HEK293 (cell line): ENCODE measurements around the gene HYOU1.

Experiments
- IKZF3 ChIP-seq: fragments of 450-650 bp; IDR thresholded peaks from 2 replicates; pipeline ENCODE4 v1.5.0; 2018; ENCODE audit warnings: missing biosample characterization, mild to moderate bottlenecking, missing genetic modification characterization, moderate library complexity
- KLF1 ChIP-seq: fragments of 450-650 bp; formaldehyde crosslinking; IDR thresholded peaks from 2 replicates; pipeline ENCODE4 v1.5.1; 2016; ENCODE audit warnings: missing biosample characterization, missing genetic modification characterization
- PRDM1 ChIP-seq: fragments of 450-650 bp; formaldehyde crosslinking; IDR thresholded peaks from 2 replicates; pipeline ENCODE4; 2016; ENCODE audit warnings: missing biosample characterization, missing genetic modification characterization
- RBAK ChIP-seq: fragments of 450-650 bp; formaldehyde crosslinking; IDR thresholded peaks from 2 replicates; pipeline ENCODE4 v1.5.1; 2016; ENCODE audit warnings: missing biosample characterization, missing genetic modification characterization
- SALL2 ChIP-seq: fragments of 450-650 bp; formaldehyde crosslinking; IDR thresholded peaks from 2 replicates; pipeline ENCODE4 v1.5.0; 2017; ENCODE audit warnings: missing biosample characterization, mild to moderate bottlenecking, missing genetic modification characterization, borderline replicate concordance
- ZBTB7A ChIP-seq: fragments of 450-650 bp; formaldehyde crosslinking; IDR thresholded peaks from 2 replicates; pipeline ENCODE4 v1.5.1; 2016; ENCODE audit warnings: low read depth, missing biosample characterization, missing genetic modification characterization
- ZEB2 ChIP-seq: fragments of 450-650 bp; formaldehyde crosslinking; IDR thresholded peaks from 2 replicates; pipeline ENCODE4 v1.5.1; 2016; ENCODE audit warnings: missing biosample characterization, missing genetic modification characterization
- ZFP41 ChIP-seq: fragments of 450-650 bp; formaldehyde crosslinking; IDR thresholded peaks from 2 replicates; pipeline ENCODE4 v1.5.1; 2016; ENCODE audit warnings: missing biosample characterization, missing genetic modification characterization, borderline replicate concordance
- ZNF10 ChIP-seq: fragments of 450-650 bp; formaldehyde crosslinking; IDR thresholded peaks from 2 replicates; pipeline ENCODE4 v1.5.1; 2017; ENCODE audit warnings: missing biosample characterization, missing genetic modification characterization
- ZNF114 ChIP-seq: fragments of 450-650 bp; formaldehyde crosslinking; IDR thresholded peaks from 2 replicates; pipeline ENCODE4 v1.5.0; 2017; ENCODE audit warnings: missing biosample characterization, missing genetic modification characterization
- ZNF140 ChIP-seq: fragments of 450-650 bp; formaldehyde crosslinking; IDR thresholded peaks from 2 replicates; pipeline ENCODE4 v1.5.1; 2016; ENCODE audit warnings: missing biosample characterization, missing genetic modification characterization
- ZNF19 ChIP-seq: fragments of 450-650 bp; formaldehyde crosslinking; IDR thresholded peaks from 2 replicates; pipeline ENCODE4; 2016; ENCODE audit warnings: missing biosample characterization, missing genetic modification characterization, low read depth
- ZNF202 ChIP-seq: fragments of 450-650 bp; formaldehyde crosslinking; IDR thresholded peaks from 2 replicates; pipeline ENCODE4 v1.5.1; 2016; ENCODE audit warnings: missing biosample characterization, missing genetic modification characterization, borderline replicate concordance
- ZNF214 ChIP-seq: fragments of 450-650 bp; formaldehyde crosslinking; IDR thresholded peaks from 2 replicates; pipeline ENCODE4 v1.5.1; 2017; ENCODE audit warnings: missing biosample characterization, mild to moderate bottlenecking, missing genetic modification characterization, borderline replicate concordance
- ZNF292 ChIP-seq: fragments of 450-650 bp; formaldehyde crosslinking; IDR thresholded peaks from 2 replicates; pipeline ENCODE4 v1.5.1; 2016; ENCODE audit warnings: low read depth, missing biosample characterization, missing genetic modification characterization, borderline replicate concordance
- ZNF404 ChIP-seq: fragments of 450-650 bp; formaldehyde crosslinking; IDR thresholded peaks from 2 replicates; pipeline ENCODE4 v1.5.1; 2017; ENCODE audit warnings: missing biosample characterization, missing genetic modification characterization
- ZNF449 ChIP-seq: fragments of 450-650 bp; formaldehyde crosslinking; IDR thresholded peaks from 2 replicates; pipeline ENCODE4 v1.5.1; 2017; ENCODE audit warnings: missing biosample characterization, mild to moderate bottlenecking, missing genetic modification characterization, moderate library complexity
- ZNF560 ChIP-seq: fragments of 450-650 bp; formaldehyde crosslinking; IDR thresholded peaks from 2 replicates; pipeline ENCODE4 v1.5.1; 2017; ENCODE audit warnings: missing biosample characterization, missing genetic modification characterization, borderline replicate concordance
- ZNF585B ChIP-seq: fragments of 450-650 bp; formaldehyde crosslinking; IDR thresholded peaks from 2 replicates; pipeline ENCODE4 v1.5.1; 2016; ENCODE audit warnings: missing biosample characterization, missing genetic modification characterization
- ZNF621 ChIP-seq: fragments of 450-650 bp; formaldehyde crosslinking; IDR thresholded peaks from 2 replicates; pipeline ENCODE4 v1.5.1; 2017; ENCODE audit warnings: missing biosample characterization, missing genetic modification characterization
- ZNF624 ChIP-seq: fragments of 450-650 bp; formaldehyde crosslinking; IDR thresholded peaks from 2 replicates; pipeline ENCODE4 v1.5.1; 2017; ENCODE audit warnings: missing biosample characterization, missing genetic modification characterization
- ZNF626 ChIP-seq: fragments of 450-650 bp; sonication (Bioruptor Pico); formaldehyde crosslinking; IDR thresholded peaks from 2 replicates; pipeline ENCODE4 v1.5.1; 2018; ENCODE audit warnings: missing biosample characterization, missing genetic modification characterization, inconsistent platforms
- ZNF629 ChIP-seq: fragments of 450-650 bp; formaldehyde crosslinking; IDR thresholded peaks from 2 replicates; pipeline ENCODE4 v1.5.1; 2017; ENCODE audit warnings: missing biosample characterization, missing genetic modification characterization
- ZNF692 ChIP-seq: fragments of 450-650 bp; formaldehyde crosslinking; IDR thresholded peaks from 2 replicates; pipeline ENCODE4 v1.5.1; 2016; ENCODE audit warnings: missing biosample characterization, missing genetic modification characterization
- ZNF76 ChIP-seq: fragments of 450-650 bp; formaldehyde crosslinking; IDR thresholded peaks from 2 replicates; pipeline ENCODE4; 2016; ENCODE audit warnings: low read depth, missing biosample characterization, missing genetic modification characterization, borderline replicate concordance
- ZNF830 ChIP-seq: fragments of 450-650 bp; IDR thresholded peaks from 2 replicates; pipeline ENCODE4 v1.5.0; 2018; ENCODE audit warnings: missing biosample characterization, missing genetic modification characterization, low read depth, mild to moderate bottlenecking, moderate library complexity
- TF ChIP-seq, protein P1 (sequence below): fragments of 450-650 bp; formaldehyde crosslinking; IDR thresholded peaks from 2 replicates; pipeline ENCODE4 v1.5.1; 2016; ENCODE audit warnings: missing biosample characterization, missing genetic modification characterization
- TF ChIP-seq, protein P2 (sequence below): fragments of 450-650 bp; formaldehyde crosslinking; IDR thresholded peaks from 2 replicates; pipeline ENCODE4 v1.5.1; 2016; ENCODE audit warnings: missing biosample characterization, missing genetic modification characterization
- TF ChIP-seq, protein P3 (sequence below): fragments of 450-650 bp; formaldehyde crosslinking; IDR thresholded peaks from 2 replicates; pipeline ENCODE4 v1.5.1; 2016; ENCODE audit warnings: missing biosample characterization, missing genetic modification characterization, borderline replicate concordance

HYOU1 gene

GRCh38 chr11:119101759-119102423 is 44.9 kb upstream of the HYOU1 start, which contains the start of gene DPAGT1 (continued):
- TF ChIP-seq IKZF3: peak; percentile 92
- TF ChIP-seq ZNF10 (tag by site-specific recombination): no peak
- TF ChIP-seq ZNF404 (tag by site-specific recombination): no peak
- TF ChIP-seq ZNF449 (tag by site-specific recombination): no peak; the same call in 1 of the 2 replicates
- no peak for TF ChIP-seq ZBTB7A (tag by site-specific recombination)
- no peak for TF ChIP-seq ZNF560 (tag by site-specific recombination)
- TF ChIP-seq ZNF692 (tag by site-specific recombination): peak; percentile 60; the same call in 1 of the 2 replicates
- TF ChIP-seq, protein P1, sequence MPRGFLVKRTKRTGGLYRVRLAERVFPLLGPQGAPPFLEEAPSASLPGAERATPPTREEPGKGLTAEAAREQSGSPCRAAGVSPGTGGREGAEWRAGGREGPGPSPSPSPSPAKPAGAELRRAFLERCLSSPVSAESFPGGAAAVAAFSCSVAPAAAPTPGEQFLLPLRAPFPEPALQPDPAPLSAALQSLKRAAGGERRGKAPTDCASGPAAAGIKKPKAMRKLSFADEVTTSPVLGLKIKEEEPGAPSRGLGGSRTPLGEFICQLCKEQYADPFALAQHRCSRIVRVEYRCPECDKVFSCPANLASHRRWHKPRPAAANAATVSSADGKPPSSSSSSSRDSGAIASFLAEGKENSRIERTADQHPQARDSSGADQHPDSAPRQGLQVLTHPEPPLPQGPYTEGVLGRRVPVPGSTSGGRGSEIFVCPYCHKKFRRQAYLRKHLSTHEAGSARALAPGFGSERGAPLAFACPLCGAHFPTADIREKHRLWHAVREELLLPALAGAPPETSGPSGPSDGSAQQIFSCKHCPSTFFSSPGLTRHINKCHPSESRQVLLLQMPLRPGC (tag by site-specific recombination): peak; percentile 64; the same call in 1 of the 2 replicates
- TF ChIP-seq ZNF19 (tag by site-specific recombination): no peak
- TF ChIP-seq, protein P2, sequence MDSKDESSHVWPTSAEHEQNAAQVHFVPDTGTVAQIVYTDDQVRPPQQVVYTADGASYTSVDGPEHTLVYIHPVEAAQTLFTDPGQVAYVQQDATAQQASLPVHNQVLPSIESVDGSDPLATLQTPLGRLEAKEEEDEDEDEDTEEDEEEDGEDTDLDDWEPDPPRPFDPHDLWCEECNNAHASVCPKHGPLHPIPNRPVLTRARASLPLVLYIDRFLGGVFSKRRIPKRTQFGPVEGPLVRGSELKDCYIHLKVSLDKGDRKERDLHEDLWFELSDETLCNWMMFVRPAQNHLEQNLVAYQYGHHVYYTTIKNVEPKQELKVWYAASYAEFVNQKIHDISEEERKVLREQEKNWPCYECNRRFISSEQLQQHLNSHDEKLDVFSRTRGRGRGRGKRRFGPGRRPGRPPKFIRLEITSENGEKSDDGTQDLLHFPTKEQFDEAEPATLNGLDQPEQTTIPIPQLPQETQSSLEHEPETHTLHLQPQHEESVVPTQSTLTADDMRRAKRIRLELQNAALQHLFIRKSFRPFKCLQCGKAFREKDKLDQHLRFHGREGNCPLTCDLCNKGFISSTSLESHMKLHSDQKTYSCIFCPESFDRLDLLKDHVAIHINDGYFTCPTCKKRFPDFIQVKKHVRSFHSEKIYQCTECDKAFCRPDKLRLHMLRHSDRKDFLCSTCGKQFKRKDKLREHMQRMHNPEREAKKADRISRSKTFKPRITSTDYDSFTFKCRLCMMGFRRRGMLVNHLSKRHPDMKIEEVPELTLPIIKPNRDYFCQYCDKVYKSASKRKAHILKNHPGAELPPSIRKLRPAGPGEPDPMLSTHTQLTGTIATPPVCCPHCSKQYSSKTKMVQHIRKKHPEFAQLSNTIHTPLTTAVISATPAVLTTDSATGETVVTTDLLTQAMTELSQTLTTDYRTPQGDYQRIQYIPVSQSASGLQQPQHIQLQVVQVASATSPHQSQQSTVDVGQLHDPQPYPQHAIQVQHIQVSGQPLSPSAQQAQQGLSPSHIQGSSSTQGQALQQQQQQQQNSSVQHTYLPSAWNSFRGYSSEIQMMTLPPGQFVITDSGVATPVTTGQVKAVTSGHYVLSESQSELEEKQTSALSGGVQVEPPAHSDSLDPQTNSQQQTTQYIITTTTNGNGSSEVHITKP (tag by site-specific recombination): peak; percentile 67; the same call in 1 of the 2 replicates
- TF ChIP-seq ZNF585B: no peak
- no peak for TF ChIP-seq ZNF292
- TF ChIP-seq ZNF140 (tag by site-specific recombination): no peak
- TF ChIP-seq ZNF621: no peak
- TF ChIP-seq, protein P3, sequence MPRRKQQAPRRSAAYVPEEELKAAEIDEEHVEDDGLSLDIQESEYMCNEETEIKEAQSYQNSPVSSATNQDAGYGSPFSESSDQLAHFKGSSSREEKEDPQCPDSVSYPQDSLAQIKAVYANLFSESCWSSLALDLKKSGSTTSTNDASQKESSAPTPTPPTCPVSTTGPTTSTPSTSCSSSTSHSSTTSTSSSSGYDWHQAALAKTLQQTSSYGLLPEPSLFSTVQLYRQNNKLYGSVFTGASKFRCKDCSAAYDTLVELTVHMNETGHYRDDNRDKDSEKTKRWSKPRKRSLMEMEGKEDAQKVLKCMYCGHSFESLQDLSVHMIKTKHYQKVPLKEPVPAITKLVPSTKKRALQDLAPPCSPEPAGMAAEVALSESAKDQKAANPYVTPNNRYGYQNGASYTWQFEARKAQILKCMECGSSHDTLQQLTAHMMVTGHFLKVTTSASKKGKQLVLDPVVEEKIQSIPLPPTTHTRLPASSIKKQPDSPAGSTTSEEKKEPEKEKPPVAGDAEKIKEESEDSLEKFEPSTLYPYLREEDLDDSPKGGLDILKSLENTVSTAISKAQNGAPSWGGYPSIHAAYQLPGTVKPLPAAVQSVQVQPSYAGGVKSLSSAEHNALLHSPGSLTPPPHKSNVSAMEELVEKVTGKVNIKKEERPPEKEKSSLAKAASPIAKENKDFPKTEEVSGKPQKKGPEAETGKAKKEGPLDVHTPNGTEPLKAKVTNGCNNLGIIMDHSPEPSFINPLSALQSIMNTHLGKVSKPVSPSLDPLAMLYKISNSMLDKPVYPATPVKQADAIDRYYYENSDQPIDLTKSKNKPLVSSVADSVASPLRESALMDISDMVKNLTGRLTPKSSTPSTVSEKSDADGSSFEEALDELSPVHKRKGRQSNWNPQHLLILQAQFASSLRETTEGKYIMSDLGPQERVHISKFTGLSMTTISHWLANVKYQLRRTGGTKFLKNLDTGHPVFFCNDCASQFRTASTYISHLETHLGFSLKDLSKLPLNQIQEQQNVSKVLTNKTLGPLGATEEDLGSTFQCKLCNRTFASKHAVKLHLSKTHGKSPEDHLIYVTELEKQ (tag by site-specific recombination): no peak
- peak; percentile 94 for TF ChIP-seq ZEB2 (tag by site-specific recombination)
- no peak for TF ChIP-seq ZNF830 (tag by site-specific recombination)
- TF ChIP-seq ZNF114: no peak
- TF ChIP-seq ZNF76 (tag by site-specific recombination): peak; percentile 84
- no peak for TF ChIP-seq ZNF214
- no peak for TF ChIP-seq ZNF626 (tag by site-specific recombination)
- TF ChIP-seq ZNF624 (tag by site-specific recombination): no peak
- no peak for TF ChIP-seq ZFP41
- peak; percentile 79 for TF ChIP-seq ZNF629 (tag by site-specific recombination)
- no peak for TF ChIP-seq RBAK (tag by site-specific recombination)
- TF ChIP-seq ZNF202 (tag by site-specific recombination): no peak
- no peak for TF ChIP-seq SALL2 (tag by site-specific recombination)
- TF ChIP-seq KLF1: no peak
- TF ChIP-seq PRDM1 (tag by site-specific recombination): no peak
